OCI-LY1 (cell line): ENCODE data around the gene KANK4.

Experiments used
- EZH2 ChIP-seq: fragments of 200-600 bp; sonication (generic), shearing (Covaris generic); IDR thresholded peaks from 2 replicates; pipeline ENCODE4 v1.8.0; 2017; ENCODE audit warnings: borderline replicate concordance, mixed run types, mild to moderate bottlenecking, antibody characterized with exemption, low read length, moderate library complexity, mixed read lengths
- TF ChIP-seq, protein P1 (sequence below): fragments of 200-600 bp; sonication (generic), shearing (Covaris generic); IDR thresholded peaks from 2 replicates; pipeline ENCODE4 v1.5.1; 2017; ENCODE audit warnings: mild to moderate bottlenecking, antibody characterized with exemption, low read length, moderate library complexity, mixed read lengths

DNA sequence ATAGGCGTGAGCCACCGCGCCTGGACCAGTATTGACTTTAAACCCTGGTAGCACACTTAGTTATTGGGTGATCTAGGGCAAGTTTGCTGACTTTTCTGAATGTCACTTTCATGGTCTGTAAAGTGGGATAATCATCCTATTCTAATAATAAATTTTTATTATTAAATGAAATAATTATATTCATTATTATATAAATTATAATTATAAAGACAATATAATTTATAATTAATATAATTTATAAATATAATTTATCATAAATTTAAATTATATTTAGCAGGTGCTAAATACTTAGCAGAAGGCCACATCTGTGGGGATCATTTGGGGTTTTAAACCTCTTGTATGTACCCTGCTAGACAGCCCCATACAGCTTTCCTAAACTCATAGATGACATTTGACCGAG is 59.7 kb downstream of the KANK4 start:
- TF ChIP-seq, protein P1, sequence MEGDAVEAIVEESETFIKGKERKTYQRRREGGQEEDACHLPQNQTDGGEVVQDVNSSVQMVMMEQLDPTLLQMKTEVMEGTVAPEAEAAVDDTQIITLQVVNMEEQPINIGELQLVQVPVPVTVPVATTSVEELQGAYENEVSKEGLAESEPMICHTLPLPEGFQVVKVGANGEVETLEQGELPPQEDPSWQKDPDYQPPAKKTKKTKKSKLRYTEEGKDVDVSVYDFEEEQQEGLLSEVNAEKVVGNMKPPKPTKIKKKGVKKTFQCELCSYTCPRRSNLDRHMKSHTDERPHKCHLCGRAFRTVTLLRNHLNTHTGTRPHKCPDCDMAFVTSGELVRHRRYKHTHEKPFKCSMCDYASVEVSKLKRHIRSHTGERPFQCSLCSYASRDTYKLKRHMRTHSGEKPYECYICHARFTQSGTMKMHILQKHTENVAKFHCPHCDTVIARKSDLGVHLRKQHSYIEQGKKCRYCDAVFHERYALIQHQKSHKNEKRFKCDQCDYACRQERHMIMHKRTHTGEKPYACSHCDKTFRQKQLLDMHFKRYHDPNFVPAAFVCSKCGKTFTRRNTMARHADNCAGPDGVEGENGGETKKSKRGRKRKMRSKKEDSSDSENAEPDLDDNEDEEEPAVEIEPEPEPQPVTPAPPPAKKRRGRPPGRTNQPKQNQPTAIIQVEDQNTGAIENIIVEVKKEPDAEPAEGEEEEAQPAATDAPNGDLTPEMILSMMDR = no peak
- no peak for TF ChIP-seq EZH2
